ENCODE results near the gene TP53BP2. TPM values are rescaled to one million over a fixed set of nuclear protein-coding genes. Genes with fewer than 3 reads are reported as not detected.

Gene TP53BP2
- total and polyA plus RNA-seq, 10 of the 15 experiments (the other 5 are each of a cell fraction or from before 2014, with no cell fraction given) = 1.6 to 13.7 (median 5.6) TPM

- Histone ChIP-seq H3K4me3 (no peak overlapping the region), H3K36me3 (ENCODE audit: control insufficient read depth in 2 of 2, insufficient read depth in 2 of 2, low read length in 1 of 2) (no peaks in the 10 kb centered on the region), H3K27me3 (replicated peaks in 1 of 2; ENCODE audit: control insufficient read depth in 2 of 2, insufficient read depth in 2 of 2, low read length in 1 of 2) (no peaks in the 10 kb centered on the region), H3K9ac (ENCODE audit: control insufficient read depth, insufficient read depth, low read length) (no peak overlapping the region), H4K20me1 (ENCODE audit: control insufficient read depth, insufficient read depth) (no peaks in the 10 kb centered on the region), H3K79me2 (ENCODE audit: control insufficient read depth, insufficient read depth, low read length) (no peaks in the 10 kb centered on the region), H3K9me3 (replicated peaks; ENCODE audit: control insufficient read depth, insufficient read depth, low read length) (no peaks in the 10 kb centered on the region), H2AFZ (ENCODE audit: control insufficient read depth, low read depth, low read length) (no peak overlapping the region), H3K27ac (ENCODE audit: control insufficient read depth, insufficient read depth) (no peak overlapping the region), H3K4me1 (ENCODE audit: control insufficient read depth, insufficient read depth, low read length) (no peaks in the 10 kb centered on the region), H3K4me2 (ENCODE audit: control insufficient read depth, insufficient read depth) (no peak overlapping the region)
- intact Hi-C loops (cut with micrococcal nuclease; ENCODE audit: unreplicated experiment) (no loop called here), in situ Hi-C loops (cut with MboI) (loop anchor here (25.0 kb wide), 1 partner anchor 516 kb away; the partner anchor contains the start of gene NVL)
- DNase-seq (ENCODE audit: low read depth, low spot score) (no peak), FAIRE-seq (no peak), ATAC-seq (no peak)
- ChIA-PET POLR2A (no interaction called here), CTCF (no interaction called here), SMC1A (ENCODE audit: uncharacterized antibody, unreplicated experiment) (no interaction called here), RAD21 (ENCODE audit: unreplicated experiment) (interaction anchor here (0.9 kb wide), 1 partner anchor 39 kb away, joined by 3 read pairs; no protein-coding TSS in a partner anchor)
- BruUV-seq (replicated peaks) = no TSS peak
- no peak for TF ChIP-seq ZBTB33 (IDR thresholded peaks at IDR 0.05)
- 78% methylated on average over 11 of the region's 11 CpGs for WGBS (ENCODE audit: insufficient coverage, insufficient replicate concordance, low lambda C conversion rate, missing lambda C conversion rate)
These were observed 24.8 kb downstream of the TP53BP2 start for GRCh38 chr1:223820971-223821370.

- Histone ChIP-seq H2AFZ (ENCODE audit: control insufficient read depth, low read depth, low read length) (no peak overlapping the region), H3K27me3 (replicated peaks in 1 of 2; ENCODE audit: control insufficient read depth in 2 of 2, insufficient read depth in 2 of 2, low read length in 1 of 2) (no peaks in the 10 kb centered on the region), H3K4me3 (no peak overlapping the region), H3K9me3 (replicated peaks; ENCODE audit: control insufficient read depth, insufficient read depth, low read length) (no peaks in the 10 kb centered on the region), H4K20me1 (ENCODE audit: control insufficient read depth, insufficient read depth) (no peaks in the 10 kb centered on the region), H3K36me3 (ENCODE audit: control insufficient read depth in 2 of 2, insufficient read depth in 2 of 2, low read length in 1 of 2) (no peaks in the 10 kb centered on the region), H3K9ac (ENCODE audit: control insufficient read depth, insufficient read depth, low read length) (no peak overlapping the region), H3K4me1 (ENCODE audit: control insufficient read depth, insufficient read depth, low read length) (no peaks in the 10 kb centered on the region), H3K79me2 (ENCODE audit: control insufficient read depth, insufficient read depth, low read length) (no peaks in the 10 kb centered on the region), H3K27ac (ENCODE audit: control insufficient read depth, insufficient read depth) (no peak overlapping the region), H3K4me2 (ENCODE audit: control insufficient read depth, insufficient read depth) (no peak overlapping the region)
- ChIA-PET CTCF (no interaction called here), POLR2A (no interaction called here), RAD21 (ENCODE audit: unreplicated experiment) (no interaction called here), SMC1A (ENCODE audit: uncharacterized antibody, unreplicated experiment) (no interaction called here)
- ATAC-seq = no peak
- no TSS peak for BruUV-seq (replicated peaks)
- WGBS (ENCODE audit: insufficient coverage, insufficient replicate concordance, low lambda C conversion rate, missing lambda C conversion rate) = 65% methylated on average over 2 of the region's 2 CpGs
- DNase-seq (ENCODE audit: low read depth, low spot score) = no peak
- FAIRE-seq = no peak
- in situ Hi-C loops (cut with MboI) = loop anchor here (25.0 kb wide), 1 partner anchor 517 kb away; the partner anchor contains the start of gene NVL
- intact Hi-C loops (cut with micrococcal nuclease; ENCODE audit: unreplicated experiment) = no loop called here
- TF ChIP-seq MTA3 (IDR thresholded peaks at IDR 0.05; ENCODE audit: borderline replicate concordance, low read length) (no peak), BCL3 (IDR thresholded peaks at IDR 0.05; ENCODE audit: borderline replicate concordance, insufficient read depth, low read depth, low read length, poor library complexity, severe bottlenecking) (no peak), CBX3 (IDR thresholded peaks at IDR 0.05; ENCODE audit: borderline replicate concordance, low read depth) (no peak), HDAC2 (IDR thresholded peaks at IDR 0.05) (no peak), IKZF2 (IDR thresholded peaks at IDR 0.05) (no peak), GABPA (IDR thresholded peaks at IDR 0.05; ENCODE audit: low read depth) (no peak), SMAD1 (IDR thresholded peaks at IDR 0.05; ENCODE audit: low read depth, partially characterized antibody) (no peak), MEF2B (IDR thresholded peaks at IDR 0.05; ENCODE audit: partially characterized antibody, poor library complexity, severe bottlenecking) (no peak), CHD2 (IDR thresholded peaks at IDR 0.05; ENCODE audit: borderline replicate concordance, low read depth, low read length) (no peak), FOXM1 (IDR thresholded peaks at IDR 0.05; ENCODE audit: low read depth, low read length) (no peak), KDM1A (IDR thresholded peaks at IDR 0.05; ENCODE audit: borderline replicate concordance) (no peak), RELB (IDR thresholded peaks at IDR 0.05; ENCODE audit: low read depth) (no peak)
These were observed 25.3 kb downstream of the TP53BP2 start for GRCh38 chr1:223820515-223820858.

Measured in GM12878 (cell line).